H9 (cell line): ENCODE measurements around the gene UTP15. TPM values are rescaled to one million over a fixed set of nuclear protein-coding genes. Genes with fewer than 3 reads are reported as not detected.

Experiments used
- DNase-seq: peaks from one replicate; pipeline ENCODE4 v3.0.0-alpha.2; 2017
- H2AFZ ChIP-seq: one replicate; pipeline ENCODE4 v1.6.1; 2013; ENCODE audit warnings: mild to moderate bottlenecking, low read length, control low read depth, moderate library complexity
- H2AK5ac ChIP-seq: 2 replicates; pipeline ENCODE4 v1.6.1; 2013; ENCODE audit warnings: low read length, control low read depth, mixed read lengths; ENCODE audit not compliant: insufficient read length
- H2BK120ac ChIP-seq: one replicate; pipeline ENCODE4 v1.6.1; 2013; ENCODE audit warnings: low read depth, mild to moderate bottlenecking, low read length, control low read depth, inconsistent platforms; ENCODE audit not compliant: poor library complexity, severe bottlenecking
- H2BK12ac ChIP-seq: 2 replicates; pipeline ENCODE4 v1.6.1; 2013; ENCODE audit warnings: low read length, control low read depth, mixed read lengths, low read depth; ENCODE audit not compliant: insufficient read length
- H2BK15ac ChIP-seq: 2 replicates; pipeline ENCODE4 v1.6.1; 2013; ENCODE audit warnings: low read depth, low read length, control low read depth
- H2BK20ac ChIP-seq: one replicate; pipeline ENCODE4 v1.6.1; 2013; ENCODE audit warnings: low read depth, mild to moderate bottlenecking, low read length, control low read depth, inconsistent platforms; ENCODE audit not compliant: poor library complexity, severe bottlenecking
- H2BK5ac ChIP-seq: 2 replicates; pipeline ENCODE4 v1.6.1; 2013; ENCODE audit warnings: low read length, control low read depth, mixed read lengths; ENCODE audit not compliant: insufficient read length
- H3K14ac ChIP-seq: 2 replicates; pipeline ENCODE4 v1.6.1; 2013; ENCODE audit warnings: low read length, control low read depth; ENCODE audit not compliant: insufficient read depth
- H3K18ac ChIP-seq: 2 replicates; pipeline ENCODE4 v1.6.1; 2013; ENCODE audit warnings: low read depth, mild to moderate bottlenecking, mixed read lengths, low read length, control low read depth; ENCODE audit not compliant: insufficient read length
- H3K23ac ChIP-seq: 2 replicates; pipeline ENCODE4 v1.6.1; 2013; ENCODE audit warnings: low read length, control low read depth, mixed read lengths, low read depth; ENCODE audit not compliant: insufficient read length
- H3K23me2 ChIP-seq: 2 replicates; pipeline ENCODE4 v1.6.1; 2013; ENCODE audit warnings: low read depth, mild to moderate bottlenecking, mixed read lengths, low read length, control low read depth; ENCODE audit not compliant: insufficient read length, poor library complexity, severe bottlenecking
- H3K27ac ChIP-seq: 2 replicates; pipeline ENCODE4 v1.5.1; 2013; ENCODE audit warnings: low read length, control low read depth, mixed read lengths, low read depth; ENCODE audit not compliant: insufficient read length
- H3K27me3 ChIP-seq: 2 replicates; pipeline ENCODE4 v1.6.1; 2013; ENCODE audit warnings: low read length, control low read depth, inconsistent platforms; ENCODE audit not compliant: insufficient read depth
- H3K4ac ChIP-seq: 2 replicates; pipeline ENCODE4 v1.6.1; 2013; ENCODE audit warnings: low read depth, mild to moderate bottlenecking, control low read depth, inconsistent platforms, low read length, moderate library complexity
- H3K4me1 ChIP-seq: 2 replicates; pipeline ENCODE4 v1.6.1; 2013; ENCODE audit warnings: low read length, control low read depth, inconsistent platforms; ENCODE audit not compliant: insufficient read depth
- H3K4me2 ChIP-seq: 2 replicates; pipeline ENCODE4 v1.6.1; 2013; ENCODE audit warnings: low read length, control low read depth, mixed read lengths; ENCODE audit not compliant: insufficient read length, insufficient read depth
- H3K56ac ChIP-seq: 2 replicates; pipeline ENCODE4 v1.6.1; 2013; ENCODE audit warnings: low read depth, mild to moderate bottlenecking, mixed read lengths, low read length, control low read depth; ENCODE audit not compliant: insufficient read length
- H3K79me1 ChIP-seq: 2 replicates; pipeline ENCODE4 v1.6.1; 2013; ENCODE audit warnings: low read depth, mild to moderate bottlenecking, moderate library complexity, low read length, control low read depth, inconsistent platforms; ENCODE audit not compliant: insufficient read depth, poor library complexity, severe bottlenecking
- H3K79me2 ChIP-seq: 2 replicates; pipeline ENCODE4 v1.6.1; 2013; ENCODE audit warnings: low read length, control low read depth, inconsistent platforms; ENCODE audit not compliant: insufficient read depth
- H3K9ac ChIP-seq: 2 replicates; pipeline ENCODE4 v1.6.1; 2013; ENCODE audit warnings: low read length, control low read depth, mixed read lengths; ENCODE audit not compliant: insufficient read length; ENCODE audit errors: extremely low read depth
- H3K9me3 ChIP-seq: one replicate; pipeline ENCODE4 v1.6.1; 2013; ENCODE audit warnings: low read depth, low read length, inconsistent platforms; ENCODE audit not compliant: control insufficient read depth
- H3T11ph ChIP-seq: one replicate; pipeline ENCODE4 v1.6.1; 2013; ENCODE audit warnings: mild to moderate bottlenecking, low read length, control low read depth, inconsistent platforms
- H4K20me1 ChIP-seq: one replicate; pipeline ENCODE4 v1.6.1; 2013; ENCODE audit not compliant: control insufficient read depth, insufficient read length, insufficient read depth
- H4K5ac ChIP-seq: 2 replicates; pipeline ENCODE4 v1.6.1; 2013; ENCODE audit warnings: low read depth, mild to moderate bottlenecking, mixed read lengths, low read length, control low read depth; ENCODE audit not compliant: insufficient read length
- H4K8ac ChIP-seq: replicated peaks from 2 replicates; pipeline ENCODE4 v1.6.1; 2013; ENCODE audit warnings: low read length, control low read depth, mixed read lengths, low read depth; ENCODE audit not compliant: insufficient read length
- H4K91ac ChIP-seq: 2 replicates; pipeline ENCODE4 v1.6.1; 2013; ENCODE audit warnings: low read depth, mild to moderate bottlenecking, moderate library complexity, mixed read lengths, low read length, control low read depth; ENCODE audit not compliant: insufficient read length
- H3K27ac Mint-ChIP-seq, 3 experiments: 2 replicates in 2 of 3; 3 replicates in 1 of 3; pipeline ENCODE4 v1.8.0; 2020 to 2021; ENCODE audit warnings: mixed read lengths in 3 of 3, mild to moderate bottlenecking in 1 of 3, moderate library complexity in 1 of 3
- H3K27me3 Mint-ChIP-seq: 2 replicates; pipeline ENCODE4 v1.8.0; 2021; ENCODE audit warnings: low read depth, mild to moderate bottlenecking, moderate library complexity, mixed read lengths
- H3K36me3 Mint-ChIP-seq, 3 experiments: 2 replicates in 2 of 3; 3 replicates in 1 of 3; pipeline ENCODE4 v1.8.0; 2020 to 2021; ENCODE audit warnings: low read depth in 3 of 3, mixed read lengths in 3 of 3; ENCODE audit not compliant: insufficient read depth in 1 of 3
- H3K4me1 Mint-ChIP-seq, 2 experiments: 2 replicates each; pipeline ENCODE4 v1.8.0; 2020; ENCODE audit warnings: mixed read lengths in 2 of 2
- H3K4me3 Mint-ChIP-seq, 2 experiments: 2 replicates in 1 of 2; 3 replicates in 1 of 2; pipeline ENCODE4 v1.8.0; 2020 to 2021; ENCODE audit warnings: mild to moderate bottlenecking in 2 of 2, mixed read lengths in 2 of 2, moderate library complexity in 1 of 2
- H3K9me3 Mint-ChIP-seq, 2 experiments: 2 replicates in 1 of 2; 3 replicates in 1 of 2; pipeline ENCODE4 v1.8.0; 2020; ENCODE audit warnings: mild to moderate bottlenecking in 2 of 2, mixed read lengths in 2 of 2, moderate library complexity in 1 of 2
- CTCF ChIP-seq: fragments of 200-600 bp; sonication (generic); conservative IDR thresholded peaks from 3 replicates; pipeline ENCODE4 v1.8.0; 2021; ENCODE audit warnings: antibody characterized with exemption, mild to moderate bottlenecking
- WGBS: extraction: QIAGEN DNeasy Blood & Tissue Kit; methylation state at CpG from one replicate; pipeline ENCODE4 v1.1.7; 2013; ENCODE audit warnings: missing lambda C conversion rate, low lambda C conversion rate, mixed read lengths; ENCODE audit not compliant: insufficient read length; ENCODE audit errors: extremely low coverage; 5-methylcytosine and 5-hydroxymethylcytosine counted together
- total RNA-seq: library from RNA; stranded (reverse); gene quantifications from 2 replicates; pipeline ENCODE4 v1.2.1, GENCODE V29; 2021

UTP15 gene
- total RNA-seq, 1 experiment from 2014 or later, result 43.5 TPM

DNA sequence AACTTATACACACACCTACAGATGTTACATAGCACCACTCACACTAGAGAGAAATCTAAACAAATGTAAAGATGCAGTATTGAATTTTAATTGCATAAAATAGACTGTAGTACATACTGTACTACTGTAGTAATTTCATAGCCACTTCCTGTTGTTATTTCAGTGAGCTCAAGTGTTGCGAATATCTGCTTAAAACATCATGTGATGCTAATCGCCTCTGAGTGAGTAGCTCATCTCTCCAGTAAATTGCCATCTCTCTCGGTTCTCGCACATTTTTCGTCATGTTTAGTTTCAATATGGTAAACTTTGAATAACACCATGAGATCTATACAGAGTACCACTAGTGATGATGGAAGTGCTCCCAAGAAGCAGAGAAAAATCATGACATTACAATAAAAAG lies 38.5 kb downstream of the UTP15 start:
- Histone ChIP-seq H3K4me1 (no peaks in the 10 kb centered on the region), H3K18ac (no peak overlapping the region), H2BK120ac (no peak overlapping the region), H3K79me2 (no peaks in the 10 kb centered on the region), H3K14ac (no peak overlapping the region), H3K23ac (no peak overlapping the region), H2BK5ac (no peak overlapping the region), H2AFZ (no peak overlapping the region), H3K4me2 (no peak overlapping the region), H4K8ac (no peak overlapping the region), H3K9me3 (no peaks in the 10 kb centered on the region), H4K20me1 (no peaks in the 10 kb centered on the region), H4K91ac (no peak overlapping the region), H2BK20ac (no peak overlapping the region), H2BK12ac (no peak overlapping the region), H3K79me1 (no peaks in the 10 kb centered on the region), H3T11ph (no peak overlapping the region), H3K27me3 (no peaks in the 10 kb centered on the region), H3K4ac (no peak overlapping the region), H3K23me2 (no peaks in the 10 kb centered on the region), H4K5ac (no peak overlapping the region), H3K9ac (no peak overlapping the region), H2BK15ac (no peak overlapping the region), H2AK5ac (no peak overlapping the region), H3K27ac (no peak overlapping the region), H3K56ac (no peak overlapping the region)
- Mint-ChIP-seq H3K27me3 (peaks cover 2% of the 10 kb centered on the region), H3K9me3 (peaks cover 4 to 7% of the 10 kb centered on the region in 2 experiments; a peak in 4 of 5 replicates), H3K36me3 (no peaks in the 10 kb centered on the region), H3K4me3 (no peak overlapping the region), H3K4me1 (no peaks in the 10 kb centered on the region), H3K27ac (no peak overlapping the region)
- TF ChIP-seq CTCF, result no peak
- no peak for DNase-seq
- WGBS, result no CpG with 5 or more reads among the region's 5 CpGs
